Measurements from ENCODE around the gene EFNB2. TPM values are rescaled to one million over a fixed set of nuclear protein-coding genes. Genes with fewer than 3 reads are reported as not detected.

EFNB2 gene
- polyA plus RNA-seq, 3 donors from 2014 or later, result 0.17 TPM; not detected in 2

DNA sequence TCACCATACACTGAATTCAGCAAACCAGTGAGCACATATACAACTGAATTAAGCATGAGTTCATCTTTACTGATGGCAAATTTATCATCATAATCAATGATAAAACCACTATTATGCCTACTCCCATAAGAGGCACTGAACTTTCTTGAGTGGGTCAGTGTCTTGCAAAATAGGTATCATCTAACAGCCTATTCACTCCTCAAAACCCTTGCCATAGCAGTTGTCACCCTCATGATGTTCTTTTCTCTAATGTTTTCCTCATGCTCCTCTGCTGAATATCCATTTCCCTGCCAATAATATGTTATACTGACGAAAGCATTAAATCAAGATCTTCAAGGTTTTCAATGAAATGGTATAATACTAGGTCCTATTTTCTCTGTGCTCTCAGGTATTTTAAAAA, 26.8 kb upstream of the EFNB2 start:
- Mint-ChIP-seq H3K4me3 (peak overlapping the region in 3 of 5 donors; percentile 2 to 19 (median 18)), H3K4me1 (peaks cover 78 to 98% of the 10 kb centered on the region in 2 donors), H3K27ac (peak overlapping the region in 2 of 6 donors; percentile 49 to 52), H3K9me3 (no peaks in the 10 kb centered on the region), H3K36me3 (peaks cover 0 to 19% (median 11%) of the 10 kb centered on the region in 3 donors), H3K27me3 (ENCODE audit: low read depth in 3 of 3) (peaks cover 2 to 4% (median 3%) of the 10 kb centered on the region in 3 donors)
- no peak for DNase-seq

DNA sequence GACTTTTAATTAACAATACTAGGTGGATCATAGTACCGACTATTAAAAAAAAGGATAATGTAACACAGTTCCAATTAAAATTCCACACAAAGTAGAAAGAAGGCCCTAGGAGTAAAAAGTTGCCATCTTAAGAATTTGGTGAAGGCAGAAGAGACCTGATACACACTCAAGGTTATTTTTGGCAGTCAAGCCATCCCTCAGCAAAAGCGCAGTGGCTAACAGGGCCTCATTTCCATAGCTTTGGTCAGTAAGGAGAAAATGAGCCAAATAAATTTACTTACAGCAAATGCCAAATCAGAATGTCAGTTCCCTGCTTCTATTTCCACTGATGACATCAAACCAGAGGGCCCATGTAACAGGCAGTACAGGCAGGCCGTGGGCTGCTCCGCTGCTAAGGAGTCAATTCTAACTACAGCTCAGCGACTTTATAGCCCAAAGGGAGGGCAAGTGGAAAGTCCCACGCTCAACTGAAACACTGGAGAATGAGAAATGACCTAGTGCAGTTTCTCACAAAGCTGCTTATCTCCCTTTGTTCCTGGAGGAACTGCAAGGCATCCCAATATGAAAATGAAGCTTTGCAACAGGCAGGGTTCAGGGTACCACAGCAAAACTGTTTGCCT, 26.2 kb upstream of the EFNB2 start:
- peaks cover 0 to 25% (median 13%) of the 10 kb centered on the region in 3 donors for H3K36me3 Mint-ChIP-seq
- peak overlapping the region in 2 of 5 donors; percentile 2 to 19 for H3K4me3 Mint-ChIP-seq
- H3K27ac Mint-ChIP-seq, result peak overlapping the region; percentile 22 to 75 (median 44)
- peak in 1 of 3 donors; percentile 16 for DNase-seq
- H3K9me3 Mint-ChIP-seq, result no peaks in the 10 kb centered on the region
- peaks cover 73 to 98% of the 10 kb centered on the region in 2 donors for H3K4me1 Mint-ChIP-seq
- peaks cover 0 to under 1% (median 0%) of the 10 kb centered on the region in 3 donors for H3K27me3 Mint-ChIP-seq (ENCODE audit: low read depth in 3 of 3)

DNA sequence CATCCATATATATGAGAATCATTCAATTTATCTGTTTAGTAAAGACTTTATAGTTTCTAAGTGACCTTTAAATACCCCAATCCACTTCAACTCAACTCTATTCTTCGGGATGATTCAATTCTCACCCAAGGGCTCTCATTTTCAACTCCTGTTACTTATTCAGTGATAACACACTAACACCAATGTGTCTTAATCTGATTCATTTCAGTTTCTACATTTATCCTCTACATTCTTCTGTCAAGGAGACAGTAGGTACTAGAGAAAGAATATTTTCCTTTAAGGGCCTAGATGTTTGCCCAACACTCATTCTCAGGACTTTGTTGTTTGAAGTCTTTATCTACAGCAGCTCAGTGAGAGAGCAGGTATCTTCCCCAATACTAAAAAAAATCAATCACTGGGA, 25.4 kb upstream of the EFNB2 start:
- Mint-ChIP-seq H3K4me3 (peak overlapping the region in 1 of 5 donors; percentile 19), H3K4me1 (peaks cover 66 to 98% of the 10 kb centered on the region in 2 donors), H3K27me3 (ENCODE audit: low read depth in 3 of 3) (peaks cover 0 to 1% (median 0%) of the 10 kb centered on the region in 3 donors), H3K36me3 (peaks cover 3 to 33% (median 20%) of the 10 kb centered on the region in 3 donors), H3K27ac (peak overlapping the region; percentile 4 to 35 (median 26)), H3K9me3 (no peaks in the 10 kb centered on the region)
- no peak for DNase-seq

DNA sequence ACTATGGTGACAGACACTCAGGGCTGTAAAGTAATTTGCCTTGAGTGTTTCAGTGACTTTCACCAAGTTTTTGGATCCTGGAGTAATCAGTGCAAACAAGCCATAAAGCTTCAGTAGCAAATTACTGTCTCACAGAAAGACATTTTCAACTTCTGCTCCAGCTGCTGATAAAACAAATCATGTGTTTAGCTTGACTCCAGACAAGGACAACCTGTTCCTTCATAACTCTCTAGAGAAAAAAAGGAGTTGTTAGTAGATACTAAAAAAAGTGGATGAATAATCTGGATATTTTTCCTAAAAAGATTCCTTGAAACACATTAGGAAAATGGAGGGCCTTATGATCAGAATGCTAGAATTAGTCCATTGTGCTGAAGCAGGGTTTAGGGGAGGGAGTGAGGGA, 23.1 kb upstream of the EFNB2 start:
- Mint-ChIP-seq H3K27ac (peak overlapping the region in 2 of 6 donors; percentile 2 to 54), H3K4me1 (peaks cover 54 to 98% of the 10 kb centered on the region in 2 donors), H3K9me3 (no peaks in the 10 kb centered on the region), H3K36me3 (peaks cover 9 to 45% (median 40%) of the 10 kb centered on the region in 3 donors), H3K4me3 (no peak overlapping the region), H3K27me3 (ENCODE audit: low read depth in 3 of 3) (peaks cover 0 to 5% (median 1%) of the 10 kb centered on the region in 3 donors)
- DNase-seq, result no peak

DNA sequence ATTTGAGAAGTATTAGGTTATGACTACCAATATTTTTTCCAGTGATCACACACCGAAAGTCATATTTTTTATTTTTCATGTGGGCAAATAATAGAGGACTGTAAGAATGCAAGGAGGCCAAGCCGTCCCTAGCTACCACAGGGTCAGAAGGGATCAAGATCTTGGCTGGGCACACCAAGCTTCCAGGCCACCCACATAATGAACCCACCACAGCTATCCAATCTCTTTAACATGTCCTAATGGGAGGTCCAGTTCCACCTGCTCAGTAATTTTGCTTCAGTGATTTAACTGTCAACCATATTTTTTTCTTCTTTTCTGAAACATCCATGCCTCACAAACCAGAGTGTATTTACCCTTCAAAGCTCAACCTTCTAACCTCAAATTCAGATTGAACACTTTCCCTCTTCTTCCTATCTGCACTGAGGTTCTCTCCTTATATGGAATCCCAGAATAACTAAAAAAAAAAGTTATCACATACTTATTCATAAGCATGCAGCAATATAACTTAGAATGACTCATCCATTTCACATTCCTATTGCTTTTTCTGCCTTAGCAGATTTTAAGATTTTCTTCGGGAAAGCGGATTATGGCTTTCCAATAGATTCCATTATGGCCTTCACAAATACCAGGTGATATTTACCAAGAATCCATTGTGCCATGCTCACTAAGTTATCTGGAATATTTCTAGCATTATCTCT, 20.3 kb upstream of the EFNB2 start:
- H3K36me3 Mint-ChIP-seq, result peaks cover 9 to 45% (median 40%) of the 10 kb centered on the region in 3 donors
- no peak overlapping the region for H3K4me3 Mint-ChIP-seq
- H3K27me3 Mint-ChIP-seq (ENCODE audit: low read depth in 3 of 3), result peaks cover 0 to 5% (median 1%) of the 10 kb centered on the region in 3 donors
- H3K9me3 Mint-ChIP-seq, result no peaks in the 10 kb centered on the region
- DNase-seq, result no peak
- peaks cover 43 to 99% of the 10 kb centered on the region in 2 donors for H3K4me1 Mint-ChIP-seq
- H3K27ac Mint-ChIP-seq, result peak overlapping the region in 1 of 6 donors; percentile 1

DNA sequence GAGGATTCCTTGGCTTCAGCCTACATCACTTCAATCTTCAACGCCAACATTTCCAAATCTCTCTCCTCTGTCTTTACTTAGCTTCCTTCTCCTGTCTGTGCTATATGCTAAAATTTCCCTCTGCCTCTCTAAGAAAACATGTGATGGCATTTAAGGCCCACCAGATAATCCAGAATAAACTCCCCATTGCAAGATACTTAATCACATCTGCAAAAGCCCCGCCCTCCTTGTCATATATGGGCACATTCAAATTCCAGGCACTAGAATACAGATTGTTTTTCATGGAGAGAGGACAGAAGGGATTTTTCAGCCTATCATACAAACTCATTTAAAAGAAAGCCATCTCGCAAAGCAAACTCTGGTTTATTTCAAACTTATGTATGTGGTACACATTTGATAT, 16.3 kb upstream of the EFNB2 start:
- H3K9me3 Mint-ChIP-seq, result no peaks in the 10 kb centered on the region
- H3K36me3 Mint-ChIP-seq, result peaks cover 9 to 28% (median 25%) of the 10 kb centered on the region in 3 donors
- peaks cover 53 to 99% of the 10 kb centered on the region in 2 donors for H3K4me1 Mint-ChIP-seq
- peaks cover 1 to 5% (median 1%) of the 10 kb centered on the region in 3 donors for H3K27me3 Mint-ChIP-seq (ENCODE audit: low read depth in 3 of 3)
- DNase-seq, result no peak
- H3K27ac Mint-ChIP-seq, result peak overlapping the region in 2 of 6 donors; percentile 6 to 33
- no peak overlapping the region for H3K4me3 Mint-ChIP-seq

DNA sequence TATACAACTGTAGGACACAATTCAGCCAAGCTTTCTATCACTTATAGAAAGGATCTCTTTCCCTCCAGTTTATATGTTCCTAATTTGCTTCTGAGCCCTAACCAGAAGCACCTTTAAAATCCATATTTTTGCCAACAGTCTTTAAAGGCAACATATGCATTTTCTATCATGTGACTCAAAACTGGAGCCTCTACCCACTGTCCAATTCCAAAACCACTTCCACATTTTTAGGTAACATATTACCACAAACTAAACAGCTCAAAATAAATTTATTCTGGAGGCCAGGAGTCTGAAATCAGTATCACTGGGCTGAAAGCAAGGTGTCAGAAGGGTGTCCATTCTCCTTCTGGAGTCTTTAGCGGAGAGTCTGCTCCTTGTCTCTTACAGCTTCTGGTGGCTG, 15.9 kb upstream of the EFNB2 start:
- Mint-ChIP-seq H3K36me3 (peaks cover 9 to 24% (median 21%) of the 10 kb centered on the region in 3 donors), H3K9me3 (no peaks in the 10 kb centered on the region), H3K4me1 (peaks cover 53 to 96% of the 10 kb centered on the region in 2 donors), H3K27ac (peak overlapping the region in 2 of 6 donors; percentile 6 to 33), H3K27me3 (ENCODE audit: low read depth in 3 of 3) (peaks cover 1 to 5% (median 3%) of the 10 kb centered on the region in 3 donors), H3K4me3 (no peak overlapping the region)
- DNase-seq, result no peak

DNA sequence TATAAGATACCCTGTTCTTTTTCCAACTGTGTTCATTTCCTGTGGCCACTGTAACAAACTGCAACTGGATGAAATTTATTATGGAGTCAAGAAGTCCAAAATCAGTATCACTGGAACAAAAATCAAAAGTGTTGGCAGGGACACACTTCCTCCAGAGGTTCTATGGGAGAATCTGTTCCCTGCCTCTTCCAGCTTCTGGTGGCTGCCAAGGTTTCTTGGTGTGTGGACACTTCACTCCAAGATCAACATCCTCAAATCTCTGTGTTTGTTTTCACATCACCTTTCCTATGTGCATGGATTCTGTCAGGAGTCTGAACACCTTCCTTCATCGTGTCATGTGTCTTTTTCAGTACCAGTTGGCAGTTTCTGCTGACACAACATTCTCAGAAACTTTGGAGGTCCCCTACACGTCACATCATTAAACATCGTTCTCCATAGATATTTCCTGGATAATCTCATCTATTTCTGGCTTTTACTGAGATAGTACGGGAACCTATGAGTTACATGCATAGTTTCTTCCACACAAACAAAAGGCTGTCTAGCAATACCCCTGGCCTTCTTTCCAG, 15.2 kb upstream of the EFNB2 start:
- Mint-ChIP-seq H3K27me3 (ENCODE audit: low read depth in 3 of 3) (peaks cover 1 to 3% (median 3%) of the 10 kb centered on the region in 3 donors), H3K4me3 (no peak overlapping the region), H3K9me3 (no peaks in the 10 kb centered on the region), H3K4me1 (peaks cover 50 to 89% of the 10 kb centered on the region in 2 donors), H3K36me3 (peaks cover 4 to 18% (median 14%) of the 10 kb centered on the region in 3 donors), H3K27ac (peak overlapping the region in 4 of 6 donors; percentile 1 to 53 (median 16))
- no peak for DNase-seq

DNA sequence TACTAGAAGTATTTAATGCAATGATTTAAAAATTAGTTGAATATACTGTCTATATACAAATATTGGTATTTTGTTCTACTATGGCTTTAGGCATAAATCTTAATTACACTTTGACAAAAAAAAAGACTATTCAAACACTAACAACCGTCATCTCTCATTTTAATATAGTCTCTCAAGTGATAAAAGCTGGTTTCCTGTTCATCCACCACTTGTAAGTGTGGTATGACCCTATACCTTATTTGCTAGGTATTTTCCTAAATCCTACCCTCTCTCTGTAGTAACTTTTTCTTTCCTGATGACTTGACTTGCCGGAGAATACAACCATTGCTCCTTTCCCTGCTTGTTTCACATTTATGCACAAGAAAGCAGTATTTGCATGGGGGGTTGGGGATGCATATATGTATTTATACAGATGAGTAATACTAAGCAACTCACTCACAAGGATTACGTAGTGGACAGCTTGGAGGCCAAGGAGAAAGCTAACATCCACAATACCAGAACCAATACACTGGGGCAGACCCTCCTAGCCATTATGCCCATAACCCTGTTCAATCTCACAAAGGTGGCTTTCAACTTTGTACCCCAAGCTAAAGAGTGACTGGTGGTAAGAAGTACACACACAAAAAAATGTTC, 12.7 kb upstream of the EFNB2 start:
- peak overlapping the region in 5 of 6 donors; percentile 0 to 74 (median 5) for H3K27ac Mint-ChIP-seq
- peak overlapping the region in 4 of 5 donors; percentile 8 to 48 (median 36) for H3K4me3 Mint-ChIP-seq
- peaks cover 40 to 64% of the 10 kb centered on the region in 2 donors for H3K4me1 Mint-ChIP-seq
- H3K9me3 Mint-ChIP-seq, result no peaks in the 10 kb centered on the region
- no peak for DNase-seq
- peaks cover 0 to 4% (median 0%) of the 10 kb centered on the region in 3 donors for H3K36me3 Mint-ChIP-seq
- H3K27me3 Mint-ChIP-seq (ENCODE audit: low read depth in 3 of 3), result peaks cover 0 to 2% (median 1%) of the 10 kb centered on the region in 3 donors

DNA sequence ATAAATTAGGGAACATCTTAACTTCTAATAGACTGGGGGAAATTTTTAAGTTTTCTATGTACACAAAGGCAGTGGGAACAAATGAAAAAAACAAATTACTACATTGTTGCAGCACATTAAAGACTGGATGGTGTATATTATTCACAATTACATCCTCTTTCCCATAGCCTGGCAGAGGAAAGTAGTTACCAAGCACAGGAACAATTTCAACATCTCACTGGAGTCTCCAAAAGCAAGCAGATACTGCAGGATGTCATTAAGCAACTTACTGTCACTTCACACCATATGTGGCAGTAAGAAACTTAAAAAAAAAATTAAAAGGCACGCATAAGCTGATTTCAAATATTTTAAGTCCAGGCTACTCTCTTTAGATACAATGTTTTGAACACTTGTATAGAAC, 6.4 kb upstream of the EFNB2 start:
- no peaks in the 10 kb centered on the region for H3K9me3 Mint-ChIP-seq
- H3K27me3 Mint-ChIP-seq (ENCODE audit: low read depth in 3 of 3), result peaks cover 0 to 5% (median 2%) of the 10 kb centered on the region in 3 donors
- peaks cover 0 to 3% of the 10 kb centered on the region in 2 donors for H3K4me1 Mint-ChIP-seq
- no peak overlapping the region for H3K27ac Mint-ChIP-seq
- peaks cover 0 to 13% (median 0%) of the 10 kb centered on the region in 3 donors for H3K36me3 Mint-ChIP-seq
- DNase-seq, result no peak
- no peak overlapping the region for H3K4me3 Mint-ChIP-seq

DNA sequence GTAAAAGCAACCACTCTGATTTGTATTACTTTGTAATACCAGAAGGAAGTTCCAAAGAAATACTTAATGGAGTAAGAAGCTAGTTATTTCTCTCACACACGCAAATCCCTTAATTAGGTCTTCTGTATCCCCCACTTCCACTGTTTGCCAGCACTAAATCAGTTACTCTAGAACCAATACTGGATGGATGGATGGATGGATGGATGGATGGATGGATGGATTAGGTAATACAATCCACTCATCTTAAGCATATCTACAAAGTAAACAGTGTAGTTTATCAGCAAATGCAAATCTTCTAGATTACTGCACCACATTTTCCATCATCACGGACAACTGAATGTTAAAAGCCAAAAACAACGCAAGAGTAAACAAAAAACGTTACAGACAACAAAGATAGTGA, 5.2 kb upstream of the EFNB2 start:
- Mint-ChIP-seq H3K27me3 (ENCODE audit: low read depth in 3 of 3) (peaks cover 4 to 10% (median 5%) of the 10 kb centered on the region in 3 donors), H3K36me3 (peaks cover 0 to 13% (median 0%) of the 10 kb centered on the region in 3 donors), H3K4me3 (no peak overlapping the region), H3K27ac (peak overlapping the region in 1 of 6 donors; percentile 22), H3K4me1 (peaks cover 3 to 9% of the 10 kb centered on the region in 2 donors), H3K9me3 (no peaks in the 10 kb centered on the region)
- DNase-seq, result no peak

DNA sequence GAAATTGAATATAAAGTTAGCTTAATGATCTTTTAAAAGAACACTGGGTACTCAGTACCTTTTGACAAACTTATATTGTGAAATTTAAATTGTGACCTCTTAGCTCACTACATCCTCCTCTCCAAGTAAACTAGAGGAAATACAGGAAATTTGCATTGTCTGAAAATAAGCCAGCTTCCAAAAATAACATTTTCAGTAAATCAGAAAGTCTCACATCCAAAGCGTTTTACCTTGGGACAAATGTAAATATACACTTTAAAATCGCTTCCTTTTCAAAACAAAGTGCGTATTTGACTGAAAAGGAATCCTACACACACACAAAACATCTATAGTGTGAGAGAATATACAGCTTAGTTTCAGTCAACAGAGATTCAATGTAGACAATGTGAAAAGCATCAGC, 2.1 kb upstream of the EFNB2 start:
- H3K4me1 Mint-ChIP-seq, result peaks cover 17 to 24% of the 10 kb centered on the region in 2 donors
- DNase-seq, result no peak
- peak overlapping the region in 1 of 5 donors; percentile 18 for H3K4me3 Mint-ChIP-seq
- H3K36me3 Mint-ChIP-seq, result peaks cover 0 to 13% (median 0%) of the 10 kb centered on the region in 3 donors
- H3K9me3 Mint-ChIP-seq, result no peaks in the 10 kb centered on the region
- no peak overlapping the region for H3K27ac Mint-ChIP-seq
- peaks cover 15 to 24% (median 16%) of the 10 kb centered on the region in 3 donors for H3K27me3 Mint-ChIP-seq (ENCODE audit: low read depth in 3 of 3)
